ENCODE measurements around the gene PAX5. TPM values are rescaled to one million over a fixed set of nuclear protein-coding genes. Genes with fewer than 3 reads are reported as not detected.

The PAX5 gene
- total RNA-seq, 1 donor from 2014 or later: 1.3 TPM

DNA sequence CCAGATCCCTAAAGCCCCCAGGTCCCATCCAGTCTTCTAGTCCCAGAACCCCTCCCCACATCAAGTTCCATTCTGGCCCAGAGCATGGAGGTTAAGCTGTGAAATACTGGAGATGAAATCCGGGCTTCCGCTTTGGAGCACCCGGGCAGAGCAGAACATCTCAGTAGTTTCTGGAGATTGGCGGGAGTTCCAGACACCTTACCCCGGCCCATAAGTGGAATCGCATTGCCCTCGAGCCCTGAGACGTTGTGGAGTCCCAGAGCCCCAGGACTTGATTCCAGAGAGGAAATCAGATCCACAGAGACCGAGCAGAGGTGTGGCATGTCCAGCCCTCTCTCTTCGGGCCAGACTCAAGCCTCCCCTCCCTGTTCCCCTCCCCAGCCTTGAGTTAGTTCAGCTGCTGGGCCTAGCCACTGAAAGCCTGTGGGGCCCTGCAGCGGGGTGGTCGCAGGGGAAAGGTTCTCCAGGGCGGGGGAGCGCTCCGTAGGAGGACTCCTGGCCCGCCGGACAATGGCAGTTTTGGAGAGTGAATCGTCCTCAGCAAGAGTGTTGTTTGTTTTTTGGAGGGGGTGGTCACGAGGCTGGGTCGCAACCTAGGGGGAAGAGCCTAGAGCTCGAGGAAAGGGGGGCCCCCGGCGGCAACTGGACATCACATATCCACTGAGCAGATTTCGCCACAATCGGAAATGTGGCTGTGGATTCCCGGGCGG, 1.0 kb upstream of the PAX5 start:
- DNase-seq (ENCODE audit: low spot score): no peak
- H3K27ac Mint-ChIP-seq (ENCODE audit: unreplicated experiment): no peak overlapping the region
- peaks cover 28% of the 10 kb centered on the region for H3K27me3 Mint-ChIP-seq (ENCODE audit: unreplicated experiment)
- no peak for TF ChIP-seq CTCF (IDR thresholded peaks at IDR 0.05; ENCODE audit: unreplicated experiment)
- H3K4me3 Mint-ChIP-seq (ENCODE audit: unreplicated experiment): peak overlapping the region; percentile 60
- H3K4me1 Mint-ChIP-seq (ENCODE audit: unreplicated experiment): peaks cover 25% of the 10 kb centered on the region
- H3K9me3 Mint-ChIP-seq (ENCODE audit: unreplicated experiment): no peaks in the 10 kb centered on the region
- H3K36me3 Mint-ChIP-seq (ENCODE audit: low read depth, unreplicated experiment): peaks cover 6% of the 10 kb centered on the region

DNA sequence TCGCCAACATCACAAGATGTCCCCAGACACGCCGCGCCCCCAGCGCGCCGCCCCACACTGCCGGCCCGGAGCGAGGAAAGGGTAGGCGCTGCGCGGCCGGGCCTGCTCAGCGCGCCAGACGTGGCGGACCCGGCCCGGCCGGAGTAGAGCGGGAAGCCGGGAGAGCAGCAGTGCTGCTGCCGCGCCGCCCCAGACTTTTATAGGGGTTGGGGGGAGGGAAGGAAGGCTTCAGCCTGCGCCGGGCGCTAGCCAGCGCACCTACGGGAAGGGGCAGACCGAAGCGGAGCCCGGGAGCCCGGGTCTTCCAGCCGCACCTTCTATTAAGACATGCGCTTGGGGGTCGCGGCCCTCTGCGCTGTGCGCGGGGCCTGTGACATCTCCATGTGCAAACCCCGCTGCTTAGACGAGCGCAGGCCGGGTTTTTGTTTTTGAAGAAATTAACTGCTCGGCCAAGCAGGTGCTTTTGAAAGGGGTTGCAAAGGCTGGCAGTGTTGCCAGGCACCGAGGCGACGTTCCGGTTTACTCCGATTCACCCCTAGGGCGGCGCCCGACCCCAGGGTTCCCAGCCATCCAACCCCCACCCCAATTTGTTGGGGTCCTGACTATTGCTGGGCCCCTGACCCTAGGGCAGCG, 353 bp upstream of the PAX5 start:
- Mint-ChIP-seq H3K4me3 (ENCODE audit: unreplicated experiment) (no peak overlapping the region), H3K27me3 (ENCODE audit: unreplicated experiment) (peaks cover 30% of the 10 kb centered on the region), H3K36me3 (ENCODE audit: low read depth, unreplicated experiment) (peaks cover 6% of the 10 kb centered on the region), H3K27ac (ENCODE audit: unreplicated experiment) (no peak overlapping the region), H3K9me3 (ENCODE audit: unreplicated experiment) (no peaks in the 10 kb centered on the region), H3K4me1 (ENCODE audit: unreplicated experiment) (peaks cover 29% of the 10 kb centered on the region)
- TF ChIP-seq CTCF (IDR thresholded peaks at IDR 0.05; ENCODE audit: unreplicated experiment): peak; percentile 23
- DNase-seq (ENCODE audit: low spot score): peak; percentile 58

GRCh38 chr9:37033141-37033540, 927 bp downstream of the PAX5 start:
- peaks cover 28% of the 10 kb centered on the region for H3K27me3 Mint-ChIP-seq (ENCODE audit: unreplicated experiment)
- no peaks in the 10 kb centered on the region for H3K9me3 Mint-ChIP-seq (ENCODE audit: unreplicated experiment)
- TF ChIP-seq CTCF (IDR thresholded peaks at IDR 0.05; ENCODE audit: unreplicated experiment): no peak
- H3K27ac Mint-ChIP-seq (ENCODE audit: unreplicated experiment): no peak overlapping the region
- H3K4me1 Mint-ChIP-seq (ENCODE audit: unreplicated experiment): peaks cover 33% of the 10 kb centered on the region
- DNase-seq (ENCODE audit: low spot score): no peak
- peaks cover 6% of the 10 kb centered on the region for H3K36me3 Mint-ChIP-seq (ENCODE audit: low read depth, unreplicated experiment)
- H3K4me3 Mint-ChIP-seq (ENCODE audit: unreplicated experiment): no peak overlapping the region

GRCh38 chr9:37032713-37033112, 1.4 kb downstream of the PAX5 start:
- no peak for TF ChIP-seq CTCF (IDR thresholded peaks at IDR 0.05; ENCODE audit: unreplicated experiment)
- peaks cover 28% of the 10 kb centered on the region for H3K27me3 Mint-ChIP-seq (ENCODE audit: unreplicated experiment)
- DNase-seq (ENCODE audit: low spot score): no peak
- H3K4me1 Mint-ChIP-seq (ENCODE audit: unreplicated experiment): peaks cover 32% of the 10 kb centered on the region
- H3K9me3 Mint-ChIP-seq (ENCODE audit: unreplicated experiment): no peaks in the 10 kb centered on the region
- no peak overlapping the region for H3K4me3 Mint-ChIP-seq (ENCODE audit: unreplicated experiment)
- peaks cover 6% of the 10 kb centered on the region for H3K36me3 Mint-ChIP-seq (ENCODE audit: low read depth, unreplicated experiment)
- H3K27ac Mint-ChIP-seq (ENCODE audit: unreplicated experiment): no peak overlapping the region

DNA sequence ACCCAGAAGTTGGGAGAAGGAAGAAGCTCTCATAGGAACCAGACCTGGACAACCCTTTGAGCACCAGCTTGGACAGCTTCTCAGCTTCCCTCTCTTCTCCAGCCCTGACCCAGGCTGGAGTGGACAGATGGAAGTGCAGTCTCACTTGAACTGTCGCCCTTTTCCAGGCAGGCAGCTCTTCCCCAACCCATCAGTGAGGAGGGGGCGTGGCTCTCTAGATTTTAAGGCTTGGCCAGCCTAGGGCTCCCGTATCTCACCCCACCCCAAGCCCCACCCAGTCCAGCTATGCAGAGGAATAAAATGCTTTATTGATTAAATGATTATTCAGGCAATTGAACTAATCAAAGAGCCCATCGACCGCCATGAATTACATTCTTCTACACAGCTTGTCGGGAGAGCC, 2.2 kb downstream of the PAX5 start:
- Mint-ChIP-seq H3K27me3 (ENCODE audit: unreplicated experiment) (peaks cover 28% of the 10 kb centered on the region), H3K9me3 (ENCODE audit: unreplicated experiment) (no peaks in the 10 kb centered on the region), H3K27ac (ENCODE audit: unreplicated experiment) (no peak overlapping the region), H3K4me1 (ENCODE audit: unreplicated experiment) (peaks cover 29% of the 10 kb centered on the region), H3K36me3 (ENCODE audit: low read depth, unreplicated experiment) (peaks cover 6% of the 10 kb centered on the region), H3K4me3 (ENCODE audit: unreplicated experiment) (no peak overlapping the region)
- no peak for DNase-seq (ENCODE audit: low spot score)
- no peak for TF ChIP-seq CTCF (IDR thresholded peaks at IDR 0.05; ENCODE audit: unreplicated experiment)

All from endothelial cell (in vitro differentiated cells).